ENCODE results near the gene ZNF197. TPM values are rescaled to one million over a fixed set of nuclear protein-coding genes. Genes with fewer than 3 reads are reported as not detected.
A peak's percentile ranks its signal among the peaks of the same experiment; 100 is the strongest.

Gene ZNF197
- total and polyA plus RNA-seq, 2 of the 13 experiments (the other 11 are each of a cell fraction or from before 2014, with no cell fraction given), result 1.8 to 6.8 TPM

DNA sequence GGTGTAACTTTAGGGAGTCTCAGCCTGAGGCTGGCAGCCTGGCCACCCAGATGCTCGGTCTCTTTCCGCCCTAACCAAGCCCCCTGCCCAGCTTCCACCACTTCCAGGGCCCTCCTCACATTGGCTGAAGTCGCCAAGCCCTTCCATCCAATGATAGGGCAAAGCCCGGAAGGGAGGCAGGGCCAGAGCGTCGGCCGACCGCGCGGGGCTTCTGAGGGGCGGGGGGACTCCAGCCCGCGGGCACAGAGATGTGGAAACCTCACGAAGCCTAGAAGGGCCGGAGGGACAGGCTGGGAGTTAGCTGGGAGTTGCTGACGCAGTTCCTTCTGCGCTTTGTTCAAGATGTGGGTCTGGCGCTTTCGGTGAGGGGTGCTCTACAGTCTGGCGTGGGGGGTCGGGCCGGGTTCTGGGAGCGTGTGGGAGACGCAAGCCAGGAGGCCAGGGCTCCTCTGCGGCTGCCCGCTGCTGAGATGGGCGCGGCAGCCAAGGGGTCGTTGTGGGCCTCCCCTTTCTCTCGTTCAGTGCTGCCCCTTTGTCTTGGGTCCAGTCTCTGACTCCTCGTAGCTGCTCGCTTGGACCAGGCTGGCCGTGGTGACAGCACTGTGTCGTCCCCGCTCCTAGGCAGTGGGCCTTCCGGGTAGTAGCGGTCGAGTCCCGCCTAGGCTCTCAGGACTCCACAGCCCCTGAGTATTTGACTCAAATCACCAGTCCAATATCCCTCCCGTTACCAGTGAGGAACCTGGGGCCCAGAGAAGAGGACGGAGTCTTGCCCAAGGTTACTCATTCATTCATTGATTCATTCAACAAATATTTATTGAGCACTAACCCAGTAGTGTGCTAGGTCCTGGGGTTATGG, 40.0 kb upstream of the ZNF197 start, which contains the start of gene ZNF660 (continued):
- TF ChIP-seq, protein P1, sequence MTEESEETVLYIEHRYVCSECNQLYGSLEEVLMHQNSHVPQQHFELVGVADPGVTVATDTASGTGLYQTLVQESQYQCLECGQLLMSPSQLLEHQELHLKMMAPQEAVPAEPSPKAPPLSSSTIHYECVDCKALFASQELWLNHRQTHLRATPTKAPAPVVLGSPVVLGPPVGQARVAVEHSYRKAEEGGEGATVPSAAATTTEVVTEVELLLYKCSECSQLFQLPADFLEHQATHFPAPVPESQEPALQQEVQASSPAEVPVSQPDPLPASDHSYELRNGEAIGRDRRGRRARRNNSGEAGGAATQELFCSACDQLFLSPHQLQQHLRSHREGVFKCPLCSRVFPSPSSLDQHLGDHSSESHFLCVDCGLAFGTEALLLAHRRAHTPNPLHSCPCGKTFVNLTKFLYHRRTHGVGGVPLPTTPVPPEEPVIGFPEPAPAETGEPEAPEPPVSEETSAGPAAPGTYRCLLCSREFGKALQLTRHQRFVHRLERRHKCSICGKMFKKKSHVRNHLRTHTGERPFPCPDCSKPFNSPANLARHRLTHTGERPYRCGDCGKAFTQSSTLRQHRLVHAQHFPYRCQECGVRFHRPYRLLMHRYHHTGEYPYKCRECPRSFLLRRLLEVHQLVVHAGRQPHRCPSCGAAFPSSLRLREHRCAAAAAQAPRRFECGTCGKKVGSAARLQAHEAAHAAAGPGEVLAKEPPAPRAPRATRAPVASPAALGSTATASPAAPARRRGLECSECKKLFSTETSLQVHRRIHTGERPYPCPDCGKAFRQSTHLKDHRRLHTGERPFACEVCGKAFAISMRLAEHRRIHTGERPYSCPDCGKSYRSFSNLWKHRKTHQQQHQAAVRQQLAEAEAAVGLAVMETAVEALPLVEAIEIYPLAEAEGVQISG (CRISPR knock-in tag; IDR thresholded peaks at IDR 0.05), result peak; percentile 98
- TF ChIP-seq TBX2 (CRISPR knock-in tag; IDR thresholded peaks at IDR 0.05; ENCODE audit: borderline replicate concordance) (0 out of 2 replicates have a peak, but pooled peaks have one; percentile 43), SYNCRIP (IDR thresholded peaks at IDR 0.05; ENCODE audit: insufficient read depth, low read depth, low read length) (no peak), CAMTA2 (CRISPR knock-in tag; IDR thresholded peaks at IDR 0.05; ENCODE audit: borderline replicate concordance) (no peak), TMF1 (CRISPR knock-in tag; IDR thresholded peaks at IDR 0.05; ENCODE audit: low read depth) (no peak), SMC3 (IDR thresholded peaks at IDR 0.05; ENCODE audit: low read length) (no peak), ZNF430 (CRISPR knock-in tag; IDR thresholded peaks at IDR 0.05) (no peak), MTA3 (CRISPR knock-in tag; IDR thresholded peaks at IDR 0.05) (no peak), PAF1 (CRISPR knock-in tag; IDR thresholded peaks at IDR 0.05) (no peak)
- TF ChIP-seq, protein P2, sequence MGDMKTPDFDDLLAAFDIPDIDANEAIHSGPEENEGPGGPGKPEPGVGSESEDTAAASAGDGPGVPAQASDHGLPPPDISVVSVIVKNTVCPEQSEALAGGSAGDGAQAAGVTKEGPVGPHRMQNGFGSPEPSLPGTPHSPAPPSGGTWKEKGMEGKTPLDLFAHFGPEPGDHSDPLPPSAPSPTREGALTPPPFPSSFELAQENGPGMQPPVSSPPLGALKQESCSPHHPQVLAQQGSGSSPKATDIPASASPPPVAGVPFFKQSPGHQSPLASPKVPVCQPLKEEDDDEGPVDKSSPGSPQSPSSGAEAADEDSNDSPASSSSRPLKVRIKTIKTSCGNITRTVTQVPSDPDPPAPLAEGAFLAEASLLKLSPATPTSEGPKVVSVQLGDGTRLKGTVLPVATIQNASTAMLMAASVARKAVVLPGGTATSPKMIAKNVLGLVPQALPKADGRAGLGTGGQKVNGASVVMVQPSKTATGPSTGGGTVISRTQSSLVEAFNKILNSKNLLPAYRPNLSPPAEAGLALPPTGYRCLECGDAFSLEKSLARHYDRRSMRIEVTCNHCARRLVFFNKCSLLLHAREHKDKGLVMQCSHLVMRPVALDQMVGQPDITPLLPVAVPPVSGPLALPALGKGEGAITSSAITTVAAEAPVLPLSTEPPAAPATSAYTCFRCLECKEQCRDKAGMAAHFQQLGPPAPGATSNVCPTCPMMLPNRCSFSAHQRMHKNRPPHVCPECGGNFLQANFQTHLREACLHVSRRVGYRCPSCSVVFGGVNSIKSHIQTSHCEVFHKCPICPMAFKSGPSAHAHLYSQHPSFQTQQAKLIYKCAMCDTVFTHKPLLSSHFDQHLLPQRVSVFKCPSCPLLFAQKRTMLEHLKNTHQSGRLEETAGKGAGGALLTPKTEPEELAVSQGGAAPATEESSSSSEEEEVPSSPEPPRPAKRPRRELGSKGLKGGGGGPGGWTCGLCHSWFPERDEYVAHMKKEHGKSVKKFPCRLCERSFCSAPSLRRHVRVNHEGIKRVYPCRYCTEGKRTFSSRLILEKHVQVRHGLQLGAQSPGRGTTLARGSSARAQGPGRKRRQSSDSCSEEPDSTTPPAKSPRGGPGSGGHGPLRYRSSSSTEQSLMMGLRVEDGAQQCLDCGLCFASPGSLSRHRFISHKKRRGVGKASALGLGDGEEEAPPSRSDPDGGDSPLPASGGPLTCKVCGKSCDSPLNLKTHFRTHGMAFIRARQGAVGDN (CRISPR knock-in tag; IDR thresholded peaks at IDR 0.05), result peak; percentile 81
- TF ChIP-seq, protein P3, sequence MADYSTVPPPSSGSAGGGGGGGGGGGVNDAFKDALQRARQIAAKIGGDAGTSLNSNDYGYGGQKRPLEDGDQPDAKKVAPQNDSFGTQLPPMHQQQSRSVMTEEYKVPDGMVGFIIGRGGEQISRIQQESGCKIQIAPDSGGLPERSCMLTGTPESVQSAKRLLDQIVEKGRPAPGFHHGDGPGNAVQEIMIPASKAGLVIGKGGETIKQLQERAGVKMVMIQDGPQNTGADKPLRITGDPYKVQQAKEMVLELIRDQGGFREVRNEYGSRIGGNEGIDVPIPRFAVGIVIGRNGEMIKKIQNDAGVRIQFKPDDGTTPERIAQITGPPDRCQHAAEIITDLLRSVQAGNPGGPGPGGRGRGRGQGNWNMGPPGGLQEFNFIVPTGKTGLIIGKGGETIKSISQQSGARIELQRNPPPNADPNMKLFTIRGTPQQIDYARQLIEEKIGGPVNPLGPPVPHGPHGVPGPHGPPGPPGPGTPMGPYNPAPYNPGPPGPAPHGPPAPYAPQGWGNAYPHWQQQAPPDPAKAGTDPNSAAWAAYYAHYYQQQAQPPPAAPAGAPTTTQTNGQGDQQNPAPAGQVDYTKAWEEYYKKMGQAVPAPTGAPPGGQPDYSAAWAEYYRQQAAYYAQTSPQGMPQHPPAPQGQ (CRISPR knock-in tag; IDR thresholded peaks at IDR 0.05; ENCODE audit: borderline replicate concordance), result no peak
- TF ChIP-seq, protein P4, sequence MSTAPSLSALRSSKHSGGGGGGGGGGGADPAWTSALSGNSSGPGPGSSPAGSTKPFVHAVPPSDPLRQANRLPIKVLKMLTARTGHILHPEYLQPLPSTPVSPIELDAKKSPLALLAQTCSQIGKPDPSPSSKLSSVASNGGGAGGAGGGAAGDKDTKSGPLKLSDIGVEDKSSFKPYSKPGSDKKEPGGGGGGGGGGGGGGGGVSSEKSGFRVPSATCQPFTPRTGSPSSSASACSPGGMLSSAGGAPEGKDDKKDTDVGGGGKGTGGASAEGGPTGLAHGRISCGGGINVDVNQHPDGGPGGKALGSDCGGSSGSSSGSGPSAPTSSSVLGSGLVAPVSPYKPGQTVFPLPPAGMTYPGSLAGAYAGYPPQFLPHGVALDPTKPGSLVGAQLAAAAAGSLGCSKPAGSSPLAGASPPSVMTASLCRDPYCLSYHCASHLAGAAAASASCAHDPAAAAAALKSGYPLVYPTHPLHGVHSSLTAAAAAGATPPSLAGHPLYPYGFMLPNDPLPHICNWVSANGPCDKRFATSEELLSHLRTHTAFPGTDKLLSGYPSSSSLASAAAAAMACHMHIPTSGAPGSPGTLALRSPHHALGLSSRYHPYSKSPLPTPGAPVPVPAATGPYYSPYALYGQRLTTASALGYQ (CRISPR knock-in tag; IDR thresholded peaks at IDR 0.05), result no peak
- TF ChIP-seq, protein P5, sequence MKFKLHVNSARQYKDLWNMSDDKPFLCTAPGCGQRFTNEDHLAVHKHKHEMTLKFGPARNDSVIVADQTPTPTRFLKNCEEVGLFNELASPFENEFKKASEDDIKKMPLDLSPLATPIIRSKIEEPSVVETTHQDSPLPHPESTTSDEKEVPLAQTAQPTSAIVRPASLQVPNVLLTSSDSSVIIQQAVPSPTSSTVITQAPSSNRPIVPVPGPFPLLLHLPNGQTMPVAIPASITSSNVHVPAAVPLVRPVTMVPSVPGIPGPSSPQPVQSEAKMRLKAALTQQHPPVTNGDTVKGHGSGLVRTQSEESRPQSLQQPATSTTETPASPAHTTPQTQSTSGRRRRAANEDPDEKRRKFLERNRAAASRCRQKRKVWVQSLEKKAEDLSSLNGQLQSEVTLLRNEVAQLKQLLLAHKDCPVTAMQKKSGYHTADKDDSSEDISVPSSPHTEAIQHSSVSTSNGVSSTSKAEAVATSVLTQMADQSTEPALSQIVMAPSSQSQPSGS (CRISPR knock-in tag; IDR thresholded peaks at IDR 0.05), result 0 out of 2 replicates have a peak, but pooled peaks have one; percentile 20
- TF ChIP-seq, protein P6, sequence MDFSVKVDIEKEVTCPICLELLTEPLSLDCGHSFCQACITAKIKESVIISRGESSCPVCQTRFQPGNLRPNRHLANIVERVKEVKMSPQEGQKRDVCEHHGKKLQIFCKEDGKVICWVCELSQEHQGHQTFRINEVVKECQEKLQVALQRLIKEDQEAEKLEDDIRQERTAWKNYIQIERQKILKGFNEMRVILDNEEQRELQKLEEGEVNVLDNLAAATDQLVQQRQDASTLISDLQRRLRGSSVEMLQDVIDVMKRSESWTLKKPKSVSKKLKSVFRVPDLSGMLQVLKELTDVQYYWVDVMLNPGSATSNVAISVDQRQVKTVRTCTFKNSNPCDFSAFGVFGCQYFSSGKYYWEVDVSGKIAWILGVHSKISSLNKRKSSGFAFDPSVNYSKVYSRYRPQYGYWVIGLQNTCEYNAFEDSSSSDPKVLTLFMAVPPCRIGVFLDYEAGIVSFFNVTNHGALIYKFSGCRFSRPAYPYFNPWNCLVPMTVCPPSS (IDR thresholded peaks at IDR 0.05), result no peak
